NCI-H1694 treated with DMSO at 0.1 percent for 48 hours (cell line): Measurements from ENCODE around the gene TNIK.
A peak's percentile ranks its signal among the peaks of the same experiment; 100 is the strongest.
"Not testable (repeated sequence)": the region's sequence is repeated elsewhere in the genome, so short reads cannot be mapped to it uniquely, and the experiment has no call there.

Experiments
- DNase-seq: peaks from one replicate; lab custom pipeline; 2025; lab: John Stamatoyannopoulos, UW

Gene TNIK

DNA sequence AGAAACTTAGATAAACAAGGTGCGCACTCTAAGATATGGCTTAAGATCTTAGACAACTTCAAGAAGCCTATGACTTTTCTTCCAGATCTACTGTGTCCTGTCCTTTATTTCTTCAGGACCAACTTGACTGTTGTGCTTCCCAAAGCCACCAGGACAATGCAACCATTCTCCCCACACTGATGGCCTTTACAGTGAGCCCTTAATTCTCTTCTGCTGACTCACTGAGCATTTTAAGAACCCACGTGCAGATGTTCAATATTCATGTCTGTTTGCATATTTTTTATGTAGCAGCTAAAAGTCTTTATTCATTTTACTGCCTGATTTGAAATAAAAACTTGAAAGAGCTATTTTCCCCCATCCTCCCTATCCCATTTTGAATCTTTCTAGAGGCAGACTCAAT is 330.4 kb downstream of the TNIK start:
- DNase-seq = no peak

DNA sequence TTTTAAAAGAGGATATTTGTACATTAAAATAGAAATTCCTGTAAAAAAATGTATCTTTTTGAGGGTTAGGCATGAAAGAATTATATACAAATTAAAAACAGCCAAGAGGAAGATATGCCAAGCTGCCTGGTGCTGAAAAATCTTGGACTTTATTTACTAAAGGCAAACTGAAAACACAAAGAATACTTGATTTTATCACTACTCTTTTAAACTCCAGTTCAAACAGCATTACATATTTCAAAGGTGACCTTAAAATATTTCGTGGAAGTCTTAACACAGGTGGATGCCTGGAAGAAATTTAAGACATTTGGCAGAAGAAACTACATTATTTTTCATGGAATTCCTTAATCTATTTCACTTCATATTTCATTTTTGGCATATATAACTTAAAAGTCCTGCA is 332.6 kb downstream of the TNIK start:
- DNase-seq = no peak

DNA sequence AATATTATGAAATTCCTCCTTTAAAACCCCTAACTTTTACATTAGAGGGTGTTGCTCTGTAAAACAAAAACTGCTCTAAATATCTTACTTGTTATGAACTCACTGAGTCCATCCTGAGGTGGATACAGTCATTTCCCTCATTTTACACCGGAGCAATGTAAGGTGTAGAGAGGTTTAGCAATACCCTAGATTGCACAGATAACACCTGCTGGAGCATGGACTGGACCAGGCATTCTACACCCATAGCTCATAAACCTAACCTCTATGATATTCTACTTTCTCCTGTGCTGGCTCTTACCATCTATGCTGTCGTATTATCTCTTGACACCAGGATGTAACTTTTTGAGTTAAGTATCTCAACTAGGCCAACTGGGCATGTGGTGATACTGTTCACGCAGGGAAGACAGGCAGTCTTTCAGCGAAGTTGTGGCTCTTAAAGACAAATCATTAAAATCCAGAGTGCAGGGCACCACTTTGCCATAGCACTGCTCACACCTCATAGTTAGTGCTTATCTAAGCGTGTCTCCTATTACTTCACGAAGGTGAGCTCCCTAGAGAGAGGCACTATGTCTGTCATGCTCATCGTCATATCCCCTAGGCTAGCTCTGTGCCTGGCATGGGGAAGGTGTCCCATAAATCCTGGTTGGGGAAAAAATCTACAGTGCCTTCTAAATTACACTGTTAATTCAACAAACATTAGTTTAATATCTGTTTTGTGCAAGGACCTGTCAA is 333.6 kb downstream of the TNIK start:
- no peak for DNase-seq

DNA sequence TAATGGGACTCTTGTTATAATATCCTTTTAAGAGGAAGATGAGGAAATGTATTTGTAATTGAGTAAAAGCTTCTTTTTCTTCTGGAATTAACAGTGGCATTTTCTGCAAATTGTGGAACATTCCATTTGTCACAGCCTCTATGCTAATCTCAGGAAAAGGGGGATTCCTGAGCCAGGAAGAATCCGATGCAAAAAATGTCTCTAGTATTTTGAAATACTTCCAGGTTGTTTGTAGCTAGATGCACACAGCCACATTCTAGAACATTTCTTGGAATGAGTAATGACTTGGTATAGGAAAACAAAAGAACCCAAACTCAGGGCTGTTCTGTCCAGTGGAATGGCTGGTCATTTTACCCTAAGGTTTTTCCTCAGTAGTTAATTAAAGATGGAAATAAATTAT is 335.2 kb downstream of the TNIK start:
- no peak for DNase-seq

DNA sequence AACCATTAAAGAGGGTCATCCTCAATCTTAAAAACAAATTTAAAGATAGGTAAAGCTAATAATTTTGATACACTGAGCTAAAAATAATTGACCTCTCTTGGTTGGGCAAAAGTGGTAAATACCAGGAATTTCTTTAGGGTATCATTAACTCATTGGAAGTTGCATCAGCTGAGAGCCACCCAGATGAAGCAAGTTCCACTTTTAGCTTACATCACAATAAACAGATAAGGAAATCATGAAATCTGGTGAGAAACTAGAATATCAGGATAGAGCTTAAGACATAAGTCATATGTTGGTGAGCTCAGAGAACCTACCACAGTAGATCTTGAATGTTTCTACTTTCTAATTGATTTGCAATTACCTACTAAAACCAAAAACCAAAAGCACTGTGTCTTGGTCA is 336.3 kb downstream of the TNIK start:
- no peak for DNase-seq

DNA sequence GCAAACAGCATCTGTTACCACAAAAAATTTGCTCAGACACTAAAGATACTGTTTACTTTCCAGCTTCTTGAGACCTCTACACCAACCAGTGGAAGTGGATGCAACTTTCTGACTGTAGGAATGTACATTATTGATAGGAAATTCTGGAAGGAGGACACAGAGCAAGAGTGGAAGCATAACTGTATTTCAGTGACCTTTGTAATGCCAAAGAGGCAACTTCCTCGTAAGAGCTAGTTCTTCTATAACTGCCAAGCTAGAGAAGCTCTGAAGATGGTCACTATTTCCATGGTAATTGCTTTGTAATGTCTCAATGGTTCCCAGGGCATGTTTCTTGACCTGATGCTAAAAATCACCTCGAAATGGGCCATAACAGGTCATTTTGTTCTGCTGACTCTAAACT is 337.3 kb downstream of the TNIK start:
- DNase-seq = no peak

DNA sequence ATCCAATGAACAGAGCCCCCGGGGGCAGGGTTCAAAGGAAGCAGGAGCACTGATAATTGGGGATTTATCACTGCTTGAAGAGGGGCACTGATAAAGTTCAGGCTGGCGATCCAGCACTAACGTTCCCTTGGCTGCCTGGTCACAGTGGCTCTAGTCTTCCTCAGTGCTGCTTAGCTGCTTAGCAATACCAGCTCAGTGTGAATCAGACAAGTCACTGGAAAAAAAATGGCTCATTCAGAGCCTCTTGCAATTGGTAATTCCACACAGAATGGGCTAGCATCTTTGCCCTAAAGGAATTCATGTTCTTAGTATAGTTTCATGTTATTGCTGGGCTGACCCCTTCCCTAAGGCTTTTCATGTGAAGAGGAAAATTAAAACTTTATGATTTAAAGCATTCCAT is 338.0 kb downstream of the TNIK start:
- DNase-seq = no peak

DNA sequence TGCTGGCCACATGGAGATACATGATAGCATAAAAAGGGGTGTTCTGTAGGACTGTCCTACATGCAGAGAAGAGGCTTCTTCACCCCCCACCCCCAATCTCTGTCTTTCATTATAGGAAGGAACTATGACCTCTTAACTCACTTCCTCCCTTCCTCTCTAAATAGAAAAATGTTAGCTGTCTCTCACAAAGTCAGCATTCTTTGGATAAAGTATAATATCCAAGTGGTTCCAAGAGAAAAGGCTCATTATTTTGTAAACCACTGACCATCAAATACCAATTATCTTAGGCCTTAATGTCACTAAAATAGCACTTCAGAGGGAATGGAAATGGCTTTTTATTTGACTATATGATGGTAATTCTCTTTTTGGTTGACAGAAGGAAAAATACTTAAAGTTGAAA is 338.4 kb downstream of the TNIK start:
- DNase-seq = no peak

DNA sequence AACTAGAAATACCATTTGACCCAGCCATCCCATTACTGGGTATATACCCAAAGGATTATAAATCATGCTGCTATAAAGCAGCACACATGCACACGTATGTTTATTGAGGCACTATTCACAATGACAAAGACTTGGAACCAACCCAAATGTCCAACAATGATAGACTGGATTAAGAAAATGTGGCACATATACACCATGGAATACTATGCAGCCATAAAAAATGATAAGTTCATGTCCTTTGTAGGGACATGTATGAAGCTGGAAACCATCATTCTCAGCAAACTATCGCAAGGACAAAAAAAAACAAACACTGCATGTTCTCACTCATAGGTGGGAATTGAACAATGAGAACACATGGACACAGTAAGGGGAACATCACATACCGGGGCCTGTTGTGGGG is 340.8 kb downstream of the TNIK start:
- DNase-seq = not testable (repeated sequence)

DNA sequence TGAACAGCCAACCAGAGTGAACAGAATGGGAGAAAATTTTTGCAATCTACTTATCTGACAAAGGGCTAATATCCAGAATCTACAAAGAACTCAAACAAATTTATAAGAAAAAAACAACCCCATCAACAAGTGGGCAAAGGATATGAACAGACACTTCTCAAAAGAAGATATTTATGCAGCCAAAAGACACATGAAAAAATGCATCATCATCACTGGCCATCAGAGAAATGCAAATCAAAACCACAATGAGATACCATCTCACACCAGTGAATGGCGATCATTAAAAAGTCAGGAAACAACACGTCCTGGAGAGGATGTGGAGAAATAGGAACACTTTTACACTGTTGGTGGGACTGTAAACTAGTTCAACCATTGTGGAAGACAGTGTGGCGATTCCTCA is 341.2 kb downstream of the TNIK start:
- not testable (repeated sequence) for DNase-seq

DNA sequence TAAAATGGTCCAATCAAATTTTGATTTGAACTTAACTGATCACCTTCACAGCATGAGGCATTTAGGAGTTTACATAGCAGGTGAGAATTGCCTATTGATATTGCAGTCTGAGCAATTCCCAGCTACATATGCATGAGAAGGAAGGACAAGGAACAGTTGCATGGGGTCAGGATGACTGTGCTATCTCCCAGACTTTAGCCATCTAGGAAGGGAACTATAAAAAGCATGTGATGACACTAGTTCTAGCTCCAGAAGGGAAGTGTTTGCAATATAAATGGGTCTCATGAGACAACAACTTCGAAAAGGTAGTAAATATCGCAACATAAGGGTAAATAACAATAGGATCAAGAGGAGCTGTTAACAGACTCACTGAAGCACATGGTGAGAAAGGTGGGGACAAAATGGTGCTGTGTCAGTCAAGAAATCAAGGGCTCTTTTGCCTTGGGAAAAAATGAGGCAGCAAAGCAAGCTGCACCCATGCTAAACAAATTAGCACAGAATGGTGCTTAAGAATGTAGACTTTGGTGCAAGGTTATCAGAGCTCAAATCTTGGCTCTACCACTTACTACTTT is 343.3 kb downstream of the TNIK start:
- DNase-seq = no peak

DNA sequence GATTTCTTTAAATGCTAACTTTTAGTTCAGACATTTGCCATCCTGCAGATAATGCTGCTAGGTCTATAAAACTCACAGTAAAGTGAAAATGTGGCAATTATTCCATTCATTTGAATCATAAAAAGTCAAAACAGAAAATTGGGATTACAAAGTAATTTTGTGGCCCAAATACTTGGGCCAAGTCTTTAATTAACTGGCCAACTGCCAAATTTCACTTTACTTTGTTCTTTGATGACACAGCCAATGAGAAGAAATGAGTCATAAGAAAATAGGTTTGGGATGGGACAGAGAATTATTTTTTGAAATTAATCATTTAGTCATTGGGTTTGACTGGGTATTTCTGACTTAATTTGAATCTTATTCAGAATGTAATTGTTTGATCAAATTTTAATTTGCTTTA is 343.8 kb downstream of the TNIK start:
- DNase-seq = no peak

DNA sequence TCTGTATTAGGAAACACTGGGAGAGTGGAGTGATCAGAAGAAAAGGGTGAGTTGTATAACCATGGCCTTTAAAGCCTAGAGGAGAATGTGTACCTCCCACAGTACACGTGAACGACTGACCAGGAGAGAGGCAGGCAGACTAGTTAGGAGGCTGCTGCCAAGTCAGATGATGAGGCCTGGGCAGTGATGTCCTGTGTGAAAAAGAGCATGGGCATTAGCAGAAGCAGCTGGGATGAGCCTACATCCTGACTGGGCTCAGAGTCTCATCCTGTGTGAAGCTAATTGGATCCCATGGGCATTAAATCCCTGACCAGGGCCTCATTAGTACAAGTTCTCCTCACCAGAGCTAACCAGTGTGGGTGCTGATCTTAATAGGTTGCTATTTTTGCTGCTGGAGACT is 344.5 kb downstream of the TNIK start:
- no peak for DNase-seq

DNA sequence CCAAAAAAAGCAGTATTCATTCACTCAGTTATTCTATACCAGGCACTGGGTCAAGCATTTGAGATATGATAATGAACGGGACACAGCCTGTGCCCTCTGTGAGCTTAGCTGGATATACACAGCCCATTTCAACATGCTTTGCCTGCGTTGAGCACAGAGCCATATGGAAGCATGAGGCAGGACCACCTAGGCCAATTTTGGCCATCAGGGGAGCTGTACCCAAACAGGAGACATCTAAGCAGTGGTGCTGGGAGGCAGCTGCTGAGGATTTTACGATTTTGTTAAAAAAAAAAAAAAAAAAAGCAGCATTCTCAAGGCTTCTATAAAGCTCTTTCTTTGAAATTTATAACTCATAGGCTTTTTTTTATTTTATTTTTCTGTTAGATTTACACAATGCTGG is 346.5 kb downstream of the TNIK start:
- DNase-seq = peak; percentile 4

DNA sequence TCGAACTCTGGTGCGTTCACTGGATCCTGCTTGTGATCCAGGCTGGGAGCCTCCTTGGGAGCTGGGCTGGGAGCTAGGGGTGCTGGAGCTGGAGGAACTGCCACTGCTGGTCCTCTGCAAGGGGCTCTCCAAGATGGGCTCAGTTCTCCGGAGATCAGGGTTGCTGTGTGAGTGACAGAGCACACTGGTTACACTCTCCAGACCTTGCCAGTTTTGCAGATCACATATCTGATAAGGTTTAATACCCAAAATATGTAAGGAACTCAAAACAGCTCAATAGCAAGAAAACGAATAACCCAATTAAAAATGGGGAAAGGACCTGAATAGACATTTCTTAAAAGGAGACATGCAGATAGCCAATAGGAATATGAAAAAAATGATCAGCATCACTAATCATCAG is 349.5 kb downstream of the TNIK start:
- DNase-seq = no peak

DNA sequence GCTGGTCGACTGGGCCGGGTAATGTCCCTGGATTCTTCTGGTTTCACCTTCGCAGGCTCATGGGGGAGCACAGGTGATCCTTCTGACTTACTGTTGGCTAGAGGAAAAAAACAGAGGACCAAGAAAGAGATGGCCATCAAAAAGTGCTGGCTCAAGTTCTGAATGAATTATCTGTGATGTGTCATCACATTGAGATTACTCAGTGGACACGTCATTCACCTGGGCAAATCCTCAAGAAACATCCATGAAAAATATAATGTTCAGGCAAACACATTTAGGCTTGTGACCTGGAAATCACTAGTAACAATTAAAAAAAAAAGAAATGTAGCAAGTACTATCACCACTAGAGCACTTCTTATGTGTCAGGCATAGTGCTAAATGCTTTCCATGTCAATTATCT is 352.1 kb downstream of the TNIK start:
- DNase-seq = no peak

DNA sequence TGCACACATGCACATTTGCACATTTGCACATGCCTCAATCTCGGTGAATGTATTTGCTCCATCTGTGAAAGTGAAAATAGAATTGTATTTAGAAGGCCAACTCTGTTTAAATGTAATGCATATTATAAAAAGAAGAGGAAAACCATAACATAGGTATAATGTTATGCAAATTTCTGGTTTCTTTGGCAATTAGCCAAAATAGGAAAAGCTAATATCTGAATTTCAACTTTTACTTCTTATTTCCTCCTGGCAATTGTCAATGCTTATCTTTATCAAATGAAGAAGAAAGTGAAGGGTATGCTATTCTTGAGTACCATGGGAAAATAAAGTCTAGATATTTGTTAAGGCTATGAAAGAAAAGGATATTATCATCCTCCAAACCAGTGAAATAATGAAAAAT is 357.0 kb downstream of the TNIK start:
- DNase-seq = no peak

DNA sequence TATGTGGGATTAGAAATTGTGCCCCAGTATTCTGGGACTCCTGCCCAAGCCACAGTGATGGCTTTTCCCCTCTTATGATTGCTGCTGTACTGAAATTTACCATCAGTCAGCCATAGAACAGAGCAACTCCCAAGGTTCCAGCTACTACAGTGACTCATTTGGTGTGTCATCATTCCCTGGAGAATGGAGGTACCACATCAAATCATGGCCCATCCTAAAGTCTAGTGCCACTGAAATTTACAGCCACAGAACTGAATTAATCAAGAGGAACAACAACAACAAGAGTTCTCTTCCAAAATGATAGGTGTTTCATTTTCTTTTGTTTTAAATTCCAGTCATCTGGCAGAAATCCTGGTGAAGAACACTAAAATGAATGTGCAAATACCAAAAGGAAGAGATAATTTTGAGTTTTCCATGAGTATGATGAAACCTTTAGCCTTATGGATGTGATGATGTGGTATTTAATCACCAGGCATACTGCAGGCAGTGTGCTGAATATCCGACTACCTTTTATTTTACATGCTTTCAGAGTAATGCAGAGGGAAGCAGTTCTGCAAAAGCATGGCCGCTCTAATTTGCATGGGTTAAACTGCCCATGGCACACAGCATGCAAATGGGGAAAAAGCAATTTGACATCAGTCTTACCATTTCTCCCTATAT is 358.1 kb downstream of the TNIK start:
- no peak for DNase-seq

DNA sequence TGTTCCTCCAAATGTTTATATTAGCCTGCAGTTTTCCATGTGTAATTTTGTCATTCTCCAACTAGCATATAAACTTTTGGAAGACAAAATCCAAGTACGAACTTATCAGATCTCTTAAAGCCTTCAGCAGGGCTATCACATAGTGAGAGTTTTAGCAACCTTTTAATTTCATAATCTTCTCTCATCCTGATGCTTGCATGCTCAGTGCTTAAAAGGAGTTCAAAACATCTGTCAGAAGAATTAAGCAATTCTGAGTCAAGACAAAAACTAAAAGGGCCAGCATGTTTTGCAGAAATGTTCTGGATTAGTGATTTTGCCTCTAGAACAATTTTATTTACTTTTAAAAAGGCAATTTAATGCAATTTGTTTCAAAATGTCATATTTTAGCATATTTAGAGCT is 360.3 kb downstream of the TNIK start:
- DNase-seq = no peak

DNA sequence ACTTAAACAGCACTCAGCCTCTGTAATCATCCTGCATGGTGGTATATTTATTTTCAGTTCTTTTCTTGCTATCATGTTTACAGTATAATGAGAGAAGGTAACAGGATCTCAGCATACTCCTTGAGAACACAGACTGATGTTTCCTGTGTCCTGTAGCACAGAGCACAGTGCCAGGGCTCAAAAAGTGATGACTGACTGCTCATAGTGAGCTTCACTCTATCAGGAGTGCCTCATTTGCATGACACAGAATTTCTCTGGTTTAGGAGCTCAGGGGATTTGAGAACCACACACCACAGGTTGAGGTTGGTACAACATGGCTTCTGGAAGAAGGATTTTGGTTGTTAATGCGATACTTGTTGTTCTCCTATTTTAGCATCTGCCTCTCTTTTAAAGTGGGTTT is 365.1 kb downstream of the TNIK start:
- DNase-seq = no peak

DNA sequence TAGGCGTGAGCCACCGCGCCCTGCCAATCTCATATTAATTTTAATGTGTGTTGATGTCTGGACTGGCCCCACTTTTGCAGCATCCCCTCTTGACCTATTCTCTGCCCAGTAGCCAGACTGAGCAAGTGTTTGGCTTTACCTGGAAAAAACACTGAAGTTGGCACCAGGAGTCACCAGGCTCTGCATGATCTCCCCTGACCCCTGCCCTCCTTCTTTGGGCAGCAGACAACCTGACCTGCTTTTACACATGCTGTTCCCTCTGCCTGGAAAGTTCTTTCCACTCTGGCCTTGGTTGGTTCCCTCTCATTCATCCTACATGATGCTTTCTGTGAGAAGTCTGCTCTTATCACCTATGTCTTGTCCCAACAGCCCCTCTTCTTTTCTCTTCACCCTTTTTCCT is 365.8 kb downstream of the TNIK start:
- DNase-seq = no peak

DNA sequence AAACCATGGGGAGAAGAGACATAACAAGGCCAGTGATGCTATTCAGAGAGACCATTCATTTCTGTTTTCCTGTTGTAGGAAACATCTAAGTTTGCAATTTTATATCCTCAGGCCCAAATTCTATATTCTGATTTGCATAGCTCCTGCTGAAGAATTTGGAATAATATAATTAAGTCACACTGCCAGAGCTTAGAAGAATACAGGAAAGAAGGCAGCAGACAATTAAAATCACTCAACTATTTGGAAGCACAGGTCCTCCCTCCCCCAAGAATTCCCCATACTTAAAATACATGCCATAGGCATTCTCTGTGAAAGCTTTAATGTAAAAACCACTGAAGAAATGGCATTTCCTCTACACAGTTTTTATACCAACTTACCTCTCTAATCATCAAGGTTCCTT is 366.7 kb downstream of the TNIK start:
- no peak for DNase-seq

DNA sequence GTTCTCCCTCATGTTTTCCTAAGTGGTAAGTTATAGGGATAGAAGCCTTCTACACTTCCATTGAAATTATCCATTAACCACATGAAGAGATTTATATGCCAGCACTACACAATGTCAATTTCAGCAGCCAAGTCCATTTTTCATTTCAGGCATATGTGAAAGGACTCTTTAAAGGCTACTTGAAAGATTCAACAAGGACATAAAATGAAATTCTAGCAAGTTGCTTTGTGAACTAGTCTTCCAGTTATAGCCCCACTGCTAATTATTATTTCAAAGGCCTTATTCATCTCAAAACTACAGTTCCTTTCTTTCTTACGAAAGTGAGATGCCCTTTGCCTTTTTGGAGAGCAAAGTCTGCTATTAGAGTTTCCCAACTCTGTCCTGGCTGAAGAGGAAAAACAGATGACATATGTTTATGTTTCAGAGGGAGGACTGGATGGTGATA is 367.7 kb downstream of the TNIK start:
- no peak for DNase-seq

DNA sequence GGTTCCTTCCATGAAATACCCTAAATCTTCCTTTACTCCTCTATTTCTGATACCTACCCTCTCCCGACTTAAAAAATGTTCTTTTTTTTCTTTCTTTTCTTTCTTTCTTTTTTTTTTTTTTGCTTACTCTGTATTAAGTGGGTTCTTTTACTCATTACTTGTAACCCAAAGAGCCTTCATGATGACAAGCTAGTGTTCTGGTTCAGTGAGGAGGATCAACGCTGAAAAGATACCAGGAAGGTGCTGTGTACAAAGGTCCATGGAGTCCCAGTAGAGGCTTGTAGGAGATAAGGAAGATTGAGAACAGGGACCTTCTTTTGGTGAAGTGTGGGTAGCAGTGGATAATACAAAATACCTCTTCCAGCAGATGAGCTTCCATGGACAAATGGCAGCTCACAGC is 369.9 kb downstream of the TNIK start:
- no peak for DNase-seq
